Stimulated activated CD8-positive, alpha-beta memory T cell treated with anti-CD3 and anti-CD28 coated beads, Interleukin-7, amount 100 ng/mL, for 24 hours (primary cell): ENCODE measurements around the gene MAOA.
"Not testable (repeated sequence)": the region's sequence is repeated elsewhere in the genome, so short reads cannot be mapped to it uniquely, and the experiment has no call there.

Experiments used
- DNase-seq: peaks from one replicate; pipeline ENCODE4 v3.0.0-alpha.2; 2020; ENCODE audit warnings: low read depth

The MAOA gene

DNA sequence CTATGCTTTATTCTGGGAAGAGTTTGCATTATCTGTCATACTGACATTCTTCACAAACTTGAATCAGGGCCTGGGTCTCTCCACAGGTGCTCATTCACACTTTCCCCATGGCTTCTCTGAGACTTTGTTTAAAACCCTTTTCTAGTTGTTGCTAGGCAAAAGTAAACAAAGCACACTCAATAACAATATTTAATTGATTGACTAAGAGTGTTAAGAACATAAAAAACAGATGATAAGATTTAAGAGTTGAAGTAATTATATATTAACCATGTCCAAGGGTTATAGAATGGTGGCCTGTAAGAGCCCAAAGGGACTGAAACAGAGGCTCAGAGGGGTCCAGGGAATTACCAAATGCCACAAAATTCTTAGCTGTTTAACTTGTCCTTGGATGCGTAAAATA lies 7.1 kb downstream of the MAOA start:
- no peak for DNase-seq

DNA sequence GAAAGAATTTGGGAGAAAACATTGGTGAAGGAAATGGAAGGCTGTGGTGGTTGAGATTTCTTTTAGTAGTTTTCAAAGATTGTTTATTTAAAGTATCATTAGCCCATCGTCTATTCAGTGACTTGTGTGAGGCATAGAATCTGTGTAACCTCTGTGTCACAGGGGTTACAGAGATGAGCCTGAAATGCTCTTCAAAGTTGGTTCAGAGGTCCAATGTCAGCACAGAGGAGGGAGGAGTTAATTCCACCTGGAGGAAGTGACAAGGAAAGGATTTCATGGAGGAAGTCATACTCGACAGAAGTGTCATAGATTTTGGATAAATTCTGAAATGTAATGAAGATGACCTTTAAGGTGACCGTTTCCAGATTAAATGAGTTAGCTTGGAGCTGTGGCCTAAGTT lies 8.2 kb downstream of the MAOA start:
- DNase-seq = no peak

DNA sequence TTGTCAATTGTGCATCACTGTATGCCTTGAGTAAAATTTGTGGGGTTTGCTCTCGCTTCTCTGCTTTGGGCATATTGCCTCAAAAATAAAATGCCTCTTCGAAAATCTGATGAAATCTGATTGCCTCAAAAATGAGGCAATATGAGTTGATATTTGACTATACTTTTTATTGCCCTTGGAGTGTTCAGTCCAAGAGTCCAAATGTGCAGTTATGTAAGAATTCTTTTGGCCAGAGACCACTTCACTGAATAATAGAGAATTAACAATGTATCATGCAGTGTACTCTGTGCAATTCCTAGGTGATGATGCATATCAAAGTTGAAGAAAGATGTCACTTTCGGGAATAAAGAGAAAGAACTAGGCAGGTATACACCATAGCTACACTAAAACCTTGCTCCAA lies 8.6 kb downstream of the MAOA start:
- no peak for DNase-seq

DNA sequence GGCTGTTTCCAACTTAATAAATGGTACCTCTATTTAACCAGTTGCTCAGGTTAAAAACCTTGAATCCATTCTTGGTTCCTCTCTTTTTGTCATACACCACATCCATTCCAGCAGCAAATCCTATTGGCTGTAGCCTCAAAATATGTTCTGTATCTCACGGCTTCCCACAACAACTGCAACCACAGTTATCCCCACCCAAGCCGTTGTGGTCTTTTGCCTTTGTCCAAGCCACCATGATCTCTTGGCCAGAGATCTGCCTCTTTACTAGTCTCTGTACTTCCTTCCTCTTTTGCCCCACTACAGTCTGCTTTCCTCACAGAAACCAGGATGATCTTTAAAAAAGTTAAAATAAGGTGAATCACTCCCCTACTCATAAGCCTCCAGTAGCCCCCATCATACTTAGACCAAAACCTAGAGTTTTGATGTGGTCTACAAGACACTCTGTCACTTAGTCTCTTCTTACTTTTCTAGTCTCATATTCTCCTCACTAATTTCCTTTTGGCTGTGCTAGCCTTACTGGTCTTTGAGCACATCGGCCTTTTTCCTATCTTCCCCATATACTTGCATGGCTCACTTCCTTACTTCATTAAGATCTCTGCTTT lies 10.3 kb downstream of the MAOA start:
- no peak for DNase-seq

DNA sequence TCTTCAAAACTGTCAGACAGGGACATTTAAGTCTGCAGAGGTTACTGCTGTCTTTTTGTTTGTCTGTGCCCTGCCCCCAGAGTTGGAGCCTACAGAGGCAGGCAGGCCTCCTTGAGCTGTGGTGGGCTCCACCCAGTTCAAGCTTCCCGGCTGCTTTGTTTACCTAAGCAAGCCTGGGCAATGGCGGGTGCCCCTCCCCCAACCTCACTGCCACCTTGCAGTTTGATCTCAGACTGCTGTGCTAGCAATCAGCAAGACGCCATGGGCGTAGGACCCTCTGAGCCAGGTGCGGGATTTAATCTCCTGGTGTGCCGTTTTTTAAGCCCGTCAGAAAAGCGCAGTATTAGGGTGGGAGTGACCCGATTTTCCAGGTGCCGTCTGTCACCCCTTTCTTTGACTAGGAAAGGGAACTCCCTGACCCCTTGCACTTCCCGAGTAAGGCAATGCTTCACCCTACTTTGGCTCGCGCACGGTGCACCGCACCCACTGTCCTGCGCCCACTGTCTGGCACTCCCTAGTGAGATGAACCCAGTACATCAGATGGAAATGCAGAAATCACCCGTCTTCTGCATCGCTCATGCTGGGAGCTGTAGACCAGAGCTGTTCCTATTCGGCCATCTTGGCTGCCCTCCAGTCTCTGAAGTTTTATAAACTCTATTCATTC lies 20.0 kb downstream of the MAOA start:
- not testable (repeated sequence) for DNase-seq

DNA sequence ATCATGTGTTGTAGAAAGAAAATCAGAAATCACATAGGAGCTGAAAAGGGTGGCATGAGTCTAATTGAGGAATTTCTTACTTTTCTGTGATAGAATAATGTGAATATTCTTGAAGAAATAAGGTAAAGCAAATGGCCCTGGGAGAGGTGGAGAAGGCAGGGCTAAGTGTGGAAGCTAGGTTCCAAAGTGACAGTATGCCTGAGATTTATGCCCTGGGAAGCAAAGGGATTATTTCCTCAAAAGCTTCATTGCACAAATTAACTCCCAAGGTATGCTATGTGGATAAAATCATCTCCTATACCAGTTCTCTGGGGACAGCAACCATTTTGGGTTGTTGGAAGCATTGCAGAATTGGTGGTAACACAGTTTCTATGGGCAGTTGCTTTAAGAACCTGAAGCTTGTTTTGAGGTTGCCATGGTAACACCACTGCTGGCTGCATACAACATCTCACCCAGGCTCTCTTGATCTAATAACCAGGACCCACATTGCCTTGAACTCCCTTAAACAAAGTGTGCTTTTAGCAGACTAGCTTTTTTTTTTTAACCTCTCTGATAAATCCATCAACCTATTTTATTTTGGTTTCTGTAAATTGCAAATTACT lies 21.0 kb downstream of the MAOA start:
- DNase-seq = no peak

DNA sequence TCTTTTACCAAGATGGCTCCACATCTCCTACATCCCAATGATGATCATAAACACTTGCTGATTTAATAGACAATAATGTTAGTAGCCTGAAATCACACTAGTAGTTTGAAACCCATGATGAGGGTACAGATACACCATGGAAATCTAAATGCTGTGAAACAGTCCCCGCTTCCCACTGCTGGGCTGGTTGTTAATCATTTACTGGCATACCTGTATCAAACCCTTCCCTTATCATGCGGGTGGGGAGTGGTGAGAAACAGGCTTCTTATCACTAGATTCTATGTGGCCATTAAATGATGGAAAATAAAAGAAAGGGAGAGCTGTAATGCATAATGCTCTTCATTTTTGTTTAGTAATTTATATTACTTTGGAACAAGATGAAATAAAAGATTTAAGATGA lies 21.9 kb downstream of the MAOA start:
- DNase-seq = no peak

DNA sequence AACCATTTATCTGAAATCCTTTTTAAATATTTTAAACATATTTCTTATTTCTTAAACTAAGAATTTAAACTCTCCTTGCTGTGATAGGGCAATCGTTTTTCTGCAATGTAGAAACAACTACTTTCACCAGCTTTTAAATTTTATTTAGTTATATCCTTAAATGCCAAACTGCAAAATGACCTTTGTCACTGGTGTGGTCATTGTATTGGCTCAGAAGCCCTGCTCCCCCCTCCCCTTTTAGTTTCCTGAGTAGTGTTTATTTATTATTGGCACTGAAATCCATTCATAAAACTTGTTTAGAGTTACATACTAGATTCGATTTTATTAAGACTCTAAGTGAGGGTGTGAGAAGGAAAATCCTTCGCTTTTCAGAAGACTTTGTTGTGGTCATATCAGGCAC lies 23.0 kb downstream of the MAOA start:
- no peak for DNase-seq

DNA sequence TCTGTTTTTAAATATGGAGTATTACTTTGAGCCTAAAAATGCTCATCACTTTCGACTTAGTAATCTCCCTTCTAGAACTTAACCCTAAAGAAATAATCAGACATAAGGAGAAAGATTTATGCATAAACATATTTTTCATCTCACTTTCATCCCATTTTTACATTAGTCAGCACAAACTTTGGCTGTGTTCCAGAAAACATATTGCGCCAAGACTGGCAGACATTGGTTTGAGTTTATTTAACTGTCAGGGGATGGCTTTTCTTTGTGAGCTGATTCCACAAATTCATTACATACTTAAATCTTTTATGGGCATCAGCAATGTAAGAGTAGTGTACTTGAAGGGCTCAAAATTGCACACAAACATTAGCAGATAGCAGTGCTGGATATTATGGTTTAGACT lies 23.7 kb downstream of the MAOA start:
- no peak for DNase-seq

DNA sequence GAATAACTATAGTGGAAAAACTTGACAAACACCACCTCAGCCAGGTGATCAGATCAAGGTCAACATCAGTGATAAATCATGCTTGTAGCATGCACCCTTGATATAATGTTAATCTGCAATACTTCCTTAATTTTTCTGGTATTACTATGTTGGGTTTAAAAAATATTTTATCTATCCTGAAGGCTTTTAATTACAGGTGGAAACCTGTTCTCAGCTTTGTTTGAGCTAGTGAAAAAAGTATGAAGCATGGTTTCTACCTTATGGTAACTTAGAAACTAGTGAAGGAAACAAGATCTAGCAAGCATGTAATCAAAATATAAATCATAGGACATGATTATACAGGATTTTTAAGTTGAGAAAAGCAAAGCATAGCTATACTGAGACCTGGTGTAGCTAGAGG lies 26.6 kb downstream of the MAOA start:
- no peak for DNase-seq

DNA sequence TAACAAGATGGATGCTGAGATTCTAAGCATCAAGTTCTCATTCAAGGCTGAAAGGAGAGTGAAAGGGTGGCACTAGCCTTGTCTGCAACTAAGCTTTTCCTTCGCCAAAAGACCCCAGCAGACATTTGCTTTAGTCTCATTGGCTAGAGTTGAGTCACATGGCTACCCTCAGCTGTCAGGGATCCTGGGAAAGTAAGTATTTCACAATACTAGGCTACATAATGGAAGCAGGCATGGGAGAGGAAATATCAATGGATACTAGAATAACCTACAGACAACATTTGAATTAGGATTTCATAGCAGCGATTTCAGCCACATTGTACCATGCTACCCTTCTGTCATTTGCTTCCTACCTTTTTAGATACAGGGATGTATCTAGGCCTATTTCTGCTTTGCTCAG lies 29.1 kb downstream of the MAOA start:
- DNase-seq = no peak

DNA sequence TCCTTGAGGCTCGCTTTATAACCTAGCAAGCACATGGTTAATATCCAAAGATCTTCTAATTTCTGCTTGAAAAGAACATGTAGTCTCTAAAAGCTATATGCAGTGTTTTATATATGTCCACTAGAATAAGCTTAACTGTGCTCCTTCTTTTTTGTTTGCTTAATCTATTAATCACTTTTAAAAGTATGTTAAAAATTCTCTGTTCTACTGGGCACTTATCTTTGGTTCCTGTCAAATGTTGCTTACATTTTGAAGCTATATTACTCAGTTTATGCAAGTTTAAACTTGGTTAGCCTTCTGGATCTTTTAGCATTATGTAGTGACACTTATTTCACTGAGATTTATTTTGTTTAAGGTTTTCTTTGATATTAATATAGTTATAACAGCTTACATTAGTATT lies 32.5 kb downstream of the MAOA start:
- no peak for DNase-seq

DNA sequence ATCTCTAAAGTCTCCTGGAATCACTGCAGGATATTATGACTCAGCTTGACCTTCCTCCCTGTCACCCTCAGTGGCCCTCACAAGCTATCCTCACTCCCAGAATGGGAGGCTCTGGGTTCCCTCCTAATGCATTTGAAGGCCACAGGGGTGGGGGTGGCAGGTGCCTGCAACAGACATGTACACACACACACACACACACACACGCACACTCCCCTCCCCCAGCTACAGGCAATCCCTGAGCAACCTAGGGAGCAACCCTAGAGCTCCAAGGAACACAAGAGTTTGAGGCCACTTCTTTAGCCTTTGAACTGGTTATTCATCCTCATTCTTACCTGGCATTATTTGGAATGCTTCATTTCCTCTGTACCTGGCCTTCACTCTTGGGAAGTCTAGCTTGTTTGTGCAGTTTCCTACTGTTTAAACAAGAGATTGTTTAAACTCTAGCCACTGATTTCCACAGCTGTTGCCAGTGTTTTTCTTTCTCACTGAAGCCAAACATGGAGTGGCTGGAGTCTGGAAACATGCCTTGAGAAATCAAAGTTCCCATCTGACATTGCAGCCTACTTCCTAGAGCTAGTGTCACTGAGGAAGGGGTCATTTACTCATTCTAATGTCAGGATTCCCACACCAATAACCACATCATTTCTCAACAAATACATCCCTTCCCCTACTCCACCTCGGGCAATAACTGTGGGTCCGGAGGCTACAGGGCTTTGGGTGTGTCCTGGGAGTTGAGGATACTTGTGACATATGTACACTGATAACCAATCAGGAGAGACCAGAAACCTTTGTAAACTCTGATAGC lies 37.7 kb downstream of the MAOA start:
- DNase-seq = no peak

DNA sequence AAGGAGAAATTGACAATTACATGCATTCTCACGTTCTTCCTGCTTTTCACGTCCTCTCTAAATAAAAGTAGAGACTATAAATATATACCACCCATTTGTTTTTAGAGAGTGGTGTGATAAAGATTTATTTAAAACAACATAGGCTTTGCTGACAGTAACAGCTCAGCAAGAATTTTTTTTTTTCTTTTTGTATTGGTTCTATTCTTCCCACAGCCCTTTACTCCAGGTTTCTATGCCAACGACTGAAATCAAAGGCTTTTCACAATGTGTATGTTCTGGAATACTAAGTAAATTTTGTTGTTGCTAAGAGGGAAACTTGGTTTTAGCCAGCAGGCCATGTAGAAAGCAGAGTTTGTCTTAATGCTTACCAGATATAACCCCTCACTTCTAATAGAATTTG lies 43.4 kb downstream of the MAOA start:
- DNase-seq = no peak

DNA sequence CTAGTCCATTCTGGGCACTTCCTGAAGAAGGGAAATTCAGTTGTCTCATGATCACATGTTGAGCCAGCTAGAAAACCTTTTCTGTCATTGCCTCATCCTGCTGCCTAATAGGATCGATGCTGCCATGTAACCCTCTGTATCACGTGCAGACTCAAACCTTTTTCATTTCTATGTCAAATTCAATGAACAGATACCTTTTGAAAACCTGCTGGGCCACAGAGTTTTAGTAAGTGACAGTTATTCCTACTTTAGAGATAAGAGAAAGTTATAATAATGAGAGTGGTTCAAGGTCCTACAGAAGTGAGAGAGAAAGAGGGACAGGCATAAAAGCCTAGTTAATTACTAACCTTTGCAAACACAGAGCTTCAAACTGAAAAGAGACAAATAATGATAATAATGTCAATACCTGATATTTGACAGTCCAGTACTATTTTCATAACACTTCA lies 46.0 kb downstream of the MAOA start:
- no peak for DNase-seq

DNA sequence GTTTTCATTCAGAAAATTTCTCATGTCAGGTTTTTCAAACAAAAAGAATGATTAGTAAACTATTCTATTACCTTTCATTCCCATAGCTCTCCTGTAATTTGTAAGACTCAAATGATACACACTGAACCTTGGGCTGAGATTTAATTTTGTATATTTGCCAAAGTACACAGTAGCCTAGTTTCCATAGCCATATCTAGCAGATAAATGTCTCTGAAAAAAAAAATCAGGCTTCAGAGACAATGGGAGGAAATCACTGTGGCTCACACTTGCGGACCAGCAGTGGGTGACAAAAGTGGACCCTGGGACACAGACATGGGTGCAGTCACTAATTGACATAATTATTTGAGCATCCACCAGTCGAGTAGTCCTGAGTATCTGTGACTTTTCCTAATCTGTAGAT lies 46.6 kb downstream of the MAOA start:
- no peak for DNase-seq

DNA sequence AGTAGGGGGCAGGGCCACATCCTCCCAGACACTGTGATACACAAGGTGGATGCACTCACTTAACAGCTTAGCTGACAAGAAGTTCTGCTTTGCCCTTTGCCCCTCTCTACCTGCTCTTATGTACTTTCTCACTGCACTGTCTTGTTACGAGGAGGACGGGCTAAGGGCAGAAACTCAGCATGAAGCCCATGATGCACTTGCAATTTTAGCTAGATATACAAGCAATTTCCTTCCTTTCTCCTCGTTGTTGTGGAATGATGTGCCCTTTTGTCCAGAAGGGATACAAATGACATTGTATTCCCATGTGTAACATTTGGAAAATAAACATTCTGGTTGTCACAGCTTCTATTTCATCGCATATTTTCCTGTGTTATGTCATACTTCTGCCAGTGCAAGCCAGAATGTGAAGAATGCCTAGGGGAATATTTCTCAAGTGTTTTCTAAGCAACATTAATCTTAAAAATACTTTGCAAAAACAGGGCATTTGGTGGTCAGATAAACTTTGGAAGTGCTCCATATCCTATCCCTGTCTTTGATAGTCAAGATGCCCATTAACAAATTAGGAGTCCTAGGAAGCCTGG lies 47.2 kb downstream of the MAOA start:
- DNase-seq = no peak

DNA sequence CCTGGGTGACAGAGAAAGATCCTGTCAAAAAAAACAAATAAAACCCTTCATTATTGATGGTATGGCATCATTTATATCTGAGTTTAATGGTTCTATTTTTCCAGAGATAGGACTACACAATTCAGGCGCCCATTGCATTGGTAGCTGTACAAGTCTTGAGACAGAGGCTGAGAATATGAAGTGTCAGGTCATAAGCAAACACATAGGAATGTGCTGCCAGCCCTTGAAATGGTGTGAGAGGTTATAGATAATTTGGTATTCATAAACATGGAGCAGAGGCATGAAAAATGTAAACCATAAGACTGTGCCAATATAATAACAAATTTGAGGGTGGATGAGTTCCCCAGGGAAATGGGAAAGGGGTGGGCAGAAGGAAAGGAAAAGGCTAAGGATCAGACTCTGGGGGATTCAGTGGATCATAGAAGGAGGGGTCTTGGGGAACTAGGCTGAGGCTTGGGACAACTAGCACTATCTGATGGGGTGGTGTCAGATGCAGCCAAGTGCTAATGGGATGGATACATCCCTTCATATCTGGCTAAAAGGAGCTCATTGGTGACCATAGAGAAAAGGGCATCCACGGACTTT lies 50.8 kb downstream of the MAOA start:
- DNase-seq = no peak

DNA sequence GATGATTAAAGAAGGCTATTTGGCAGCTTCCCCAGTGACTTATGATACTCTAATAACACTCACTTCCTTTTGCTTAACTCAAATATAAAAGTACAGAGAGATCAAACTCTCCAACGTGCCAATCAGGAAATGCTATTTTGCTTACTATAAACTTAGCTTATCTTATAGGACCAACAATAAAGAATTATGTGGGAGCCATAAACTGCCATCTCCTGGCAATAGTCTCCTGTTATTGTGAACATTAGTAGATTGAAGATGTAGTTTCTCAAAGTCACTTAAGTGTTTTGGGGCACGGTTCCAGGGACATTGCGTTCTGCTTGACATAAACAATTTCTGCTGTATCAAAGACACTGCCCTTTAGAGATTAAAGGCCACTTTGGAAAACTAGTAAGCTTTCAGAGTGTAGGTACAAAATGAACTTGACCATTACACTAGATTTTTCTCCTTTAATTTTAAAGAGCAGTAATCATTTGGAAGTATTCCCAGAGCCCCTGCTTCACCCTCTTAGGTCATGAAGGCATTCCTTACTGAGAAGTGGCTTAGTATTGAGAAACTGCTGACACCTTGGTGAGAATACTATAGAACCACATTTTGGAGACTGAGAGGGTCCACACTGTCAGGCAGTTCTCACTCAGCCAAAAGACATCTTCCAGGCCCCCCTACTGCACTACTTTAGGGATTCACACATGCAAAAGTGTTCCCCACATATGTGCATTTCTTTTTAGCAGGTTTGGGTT lies 51.9 kb downstream of the MAOA start:
- no peak for DNase-seq

DNA sequence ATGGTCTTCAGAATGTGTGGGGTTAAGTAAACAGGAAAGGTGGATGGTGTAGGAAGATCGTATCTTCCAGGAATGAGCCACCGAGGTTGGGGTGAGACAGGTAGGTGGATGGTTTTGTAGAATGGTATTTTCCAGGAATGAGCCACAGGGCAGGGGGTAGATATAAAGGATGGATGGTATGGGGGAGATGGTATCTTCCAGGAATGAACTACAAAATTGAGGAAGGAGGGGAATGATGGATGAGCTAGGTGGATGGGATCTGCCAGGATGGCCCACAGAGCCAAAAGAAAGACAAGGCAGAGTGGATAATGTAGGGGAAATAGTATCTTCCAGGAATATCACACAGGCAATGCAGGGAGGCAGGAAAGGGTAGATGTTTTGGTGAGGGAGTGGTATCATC lies 60.0 kb downstream of the MAOA start:
- no peak for DNase-seq

DNA sequence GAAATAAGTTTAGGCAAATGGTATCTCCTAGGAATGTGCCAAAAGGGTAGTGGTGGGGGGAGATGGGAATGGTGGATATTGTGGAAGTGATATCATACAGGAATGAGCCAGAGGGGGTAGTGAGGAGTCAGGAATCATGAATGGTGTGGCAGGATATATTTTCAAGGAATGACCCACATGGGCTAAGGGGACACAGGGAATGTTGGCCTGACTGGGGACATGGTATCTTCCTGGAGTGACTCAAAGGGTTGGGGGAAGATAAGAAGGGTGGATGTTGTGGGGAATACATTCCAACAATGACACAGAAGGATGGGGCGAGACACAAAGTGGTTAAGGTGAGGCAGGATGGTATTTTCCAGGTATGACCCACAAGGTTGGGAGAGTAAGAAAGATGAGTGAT lies 60.6 kb downstream of the MAOA start:
- no peak for DNase-seq

DNA sequence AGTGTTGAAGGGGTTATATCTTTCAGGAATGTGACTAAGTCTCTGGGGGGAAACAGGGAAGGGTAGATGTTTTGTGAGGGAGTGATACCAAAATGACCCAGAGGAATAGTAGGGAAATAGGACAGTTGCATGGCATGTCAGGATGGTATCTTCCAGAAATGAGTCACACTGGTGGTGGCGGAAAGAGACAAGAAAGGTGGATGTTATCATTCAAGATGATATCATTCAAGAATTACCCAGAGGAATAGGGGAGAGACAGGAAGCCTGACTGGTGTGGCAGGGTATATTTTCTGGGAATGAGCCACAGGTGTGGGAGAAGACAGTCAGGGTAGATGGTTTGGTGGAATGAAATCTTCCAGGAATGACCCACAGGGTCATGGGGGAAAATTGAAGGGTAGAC lies 61.1 kb downstream of the MAOA start:
- DNase-seq = no peak
